ENCODE data around the gene SERP2. TPM values are rescaled to one million over a fixed set of nuclear protein-coding genes. Genes with fewer than 3 reads are reported as not detected.

The SERP2 gene
- total RNA-seq, 4 donors from 2014 or later = 1.2 to 1.4 (median 1.3) TPM; not detected in 1

- H3K4me1 ChIP-seq = peaks cover 35% of the 10 kb centered on the region
- H3K27me3 ChIP-seq = no peaks in the 10 kb centered on the region
- under 1% methylated on average over 50 of the region's 51 CpGs for WGBS
- peak overlapping the region; percentile 80 for H3K4me3 ChIP-seq
- TF ChIP-seq POLR2AphosphoS5 (IDR thresholded peaks at IDR 0.05) (no peak), POLR2A (IDR thresholded peaks at IDR 0.05) (no peak)
- DNase-seq (ENCODE audit: low spot score in 2 of 2) = peak; percentile 98
- H3K36me3 ChIP-seq = peaks cover 17% of the 10 kb centered on the region
- H3K27ac ChIP-seq = peak overlapping the region; percentile 96
- no peaks in the 10 kb centered on the region for H3K9me3 ChIP-seq
Measured at GRCh38 chr13:44435142-44435918, 61.7 kb downstream of the SERP2 start.

- TF ChIP-seq POLR2AphosphoS5 (IDR thresholded peaks at IDR 0.05) (no peak), EP300 (IDR thresholded peaks at IDR 0.05) (no peak), CTCF (IDR thresholded peaks at IDR 0.05) (no peak), POLR2A (IDR thresholded peaks at IDR 0.05) (no peak)
- Histone ChIP-seq H3K27me3 (no peaks in the 10 kb centered on the region), H3K4me1 (peaks cover 35% of the 10 kb centered on the region), H3K4me3 (peak overlapping the region; percentile 80), H3K9me3 (no peaks in the 10 kb centered on the region), H3K27ac (peak overlapping the region; percentile 96), H3K36me3 (peaks cover 17% of the 10 kb centered on the region)
- 1% methylated on average over 9 of the region's 9 CpGs for WGBS
- DNase-seq (ENCODE audit: low spot score in 2 of 2) = no peak
Measured at GRCh38 chr13:44435919-44436510, 62.4 kb downstream of the SERP2 start.

GRCh38 chr13:44436589-44437337, 63.1 kb downstream of the SERP2 start:
- peak; percentile 58 to 88 (median 78) for TF ChIP-seq POLR2AphosphoS5 (IDR thresholded peaks at IDR 0.05)
- TF ChIP-seq CTCF (IDR thresholded peaks at IDR 0.05) = no peak
- TF ChIP-seq POLR2A (IDR thresholded peaks at IDR 0.05) = peak; percentile 59 to 95
- peak overlapping the region; percentile 80 for H3K4me3 ChIP-seq
- 0% methylated on average over 24 of the region's 38 CpGs for WGBS
- peak overlapping the region; percentile 96 for H3K27ac ChIP-seq
- H3K27me3 ChIP-seq = no peaks in the 10 kb centered on the region
- peaks cover 35% of the 10 kb centered on the region for H3K4me1 ChIP-seq
- H3K36me3 ChIP-seq = peaks cover 17% of the 10 kb centered on the region
- peak; percentile 96 for DNase-seq (ENCODE audit: low spot score in 2 of 2)
- H3K9me3 ChIP-seq = no peaks in the 10 kb centered on the region

- no peaks in the 10 kb centered on the region for H3K9me3 ChIP-seq
- H3K36me3 ChIP-seq = peaks cover 17% of the 10 kb centered on the region
- TF ChIP-seq EP300 (IDR thresholded peaks at IDR 0.05) = no peak
- peak; percentile 29 to 33 for TF ChIP-seq CTCF (IDR thresholded peaks at IDR 0.05)
- H3K4me3 ChIP-seq = peak overlapping the region; percentile 80
- 1% methylated on average over 5 of the region's 5 CpGs for WGBS
- DNase-seq (ENCODE audit: low spot score in 2 of 2) = no peak
- H3K4me1 ChIP-seq = peaks cover 32% of the 10 kb centered on the region
- H3K27ac ChIP-seq = peak overlapping the region; percentile 96
- no peaks in the 10 kb centered on the region for H3K27me3 ChIP-seq
Measured at GRCh38 chr13:44437356-44438233, 64.0 kb downstream of the SERP2 start.

GRCh38 chr13:44438234-44438579, 64.6 kb downstream of the SERP2 start:
- peaks cover 27% of the 10 kb centered on the region for H3K4me1 ChIP-seq
- DNase-seq (ENCODE audit: low spot score in 2 of 2) = no peak
- H3K36me3 ChIP-seq = peaks cover 13% of the 10 kb centered on the region
- WGBS = 17% methylated on average over 3 of the region's 3 CpGs
- no peaks in the 10 kb centered on the region for H3K27me3 ChIP-seq
- no peak overlapping the region for H3K4me3 ChIP-seq
- H3K9me3 ChIP-seq = no peaks in the 10 kb centered on the region
- H3K27ac ChIP-seq = no peak overlapping the region
- no peak for TF ChIP-seq POLR2AphosphoS5 (IDR thresholded peaks at IDR 0.05)
- TF ChIP-seq CTCF (IDR thresholded peaks at IDR 0.05) = no peak
- TF ChIP-seq EP300 (IDR thresholded peaks at IDR 0.05) = no peak
- no peak for TF ChIP-seq POLR2A (IDR thresholded peaks at IDR 0.05)
